Gastrocnemius medialis (tissue), 4 donors: Measurements from ENCODE around the gene FNTB. TPM values are rescaled to one million over a fixed set of nuclear protein-coding genes. Genes with fewer than 3 reads are reported as not detected.

Experiments used
- ATAC-seq, 2 donors: fragments of 150-250 bp; one replicate each; pipeline ENCODE4 v1.9.1; 2016
- DNase-seq, 2 donors: peaks; one replicate each; pipeline ENCODE4 v3.0.0-alpha.2; 2019
- H3K27ac ChIP-seq, 4 donors: fragments of 200-600 bp; sonication (generic); 1 replicate in 1 of 4; 2 replicates in 3 of 4; pipeline ENCODE4 v1.5.1; 2016 to 2018; ENCODE audit warnings: mild to moderate bottlenecking in 2 of 4, moderate library complexity in 1 of 4
- H3K27me3 ChIP-seq, 3 donors: fragments of 200-600 bp; sonication (generic) in 2 of 3; 1 replicate in 1 of 3; 2 replicates in 2 of 3; pipeline versions ENCODE4 v1.5.1 to v1.6.0; 2016 to 2019; ENCODE audit warnings: mild to moderate bottlenecking in 1 of 3, moderate library complexity in 1 of 3
- H3K36me3 ChIP-seq, 2 donors: fragments of 200-600 bp; sonication (generic) in 1 of 2; one replicate each; pipeline ENCODE4 v1.5.1; 2017 to 2018
- H3K4me1 ChIP-seq, 2 donors: fragments of 200-600 bp; sonication (generic) in 1 of 2; one replicate each; pipeline ENCODE4 v1.5.1; 2016 to 2017; ENCODE audit warnings: mild to moderate bottlenecking in 2 of 2
- H3K4me3 ChIP-seq, 4 donors: fragments of 200-600 bp; sonication (generic) in 3 of 4; 1 replicate in 1 of 4; 2 replicates in 3 of 4; pipeline ENCODE4 v1.5.1; 2016 to 2019; ENCODE audit warnings: mild to moderate bottlenecking in 2 of 4
- H3K9me3 ChIP-seq, 3 donors: fragments of 200-600 bp; sonication (generic) in 2 of 3; 1 replicate in 1 of 3; 2 replicates in 2 of 3; pipeline ENCODE4 v1.5.1; 2016 to 2019
- POLR2A ChIP-seq, 2 donors: fragments of 450-650 bp; IDR thresholded peaks; one replicate each; pipeline ENCODE4 v1.6.1; 2017; ENCODE audit warnings: antibody characterized with exemption in 2 of 2, mild to moderate bottlenecking in 2 of 2, moderate library complexity in 2 of 2
- in situ Hi-C, 4 donors: fragments of 200-750 bp; cut with MboI; loops; one replicate each; pipeline versions ENCODE4 v1.15.0 to v1.8.0; 2017; ENCODE audit warnings: low sequenced_read_pairs in 4 of 4
- intact Hi-C: fragments of 100-400 bp; cut with DNase I; formaldehyde crosslinking; loops from one replicate; pipeline ENCODE4 v1.15.1; 2023; ENCODE audit warnings: low total_unique reads
- total RNA-seq, 4 donors: library from RNA; depleted of rRNA; stranded (reverse); fragments of >200 nt; gene quantifications; one replicate each; pipeline versions ENCODE4 v1.1.0 to v1.2.3, GENCODE V29; 2016
- TF ChIP-seq, protein P1 (sequence below), 5 experiments: fragments of 450-650 bp in 3 of 5; fragments of 200-600 bp in 2 of 5; sonication (generic) in 2 of 5; IDR thresholded peaks in 4 of 5; conservative IDR thresholded peaks in 1 of 5; 1 replicate in 4 of 5; 2 replicates in 1 of 5; pipeline ENCODE4 v1.5.1; 2016 to 2019; ENCODE audit warnings: antibody characterized with exemption in 5 of 5, mild to moderate bottlenecking in 3 of 5, moderate library complexity in 3 of 5

Gene FNTB
- total RNA-seq, 4 donors from 2014 or later: 6.1 to 40.6 (median 18.0) TPM

DNA sequence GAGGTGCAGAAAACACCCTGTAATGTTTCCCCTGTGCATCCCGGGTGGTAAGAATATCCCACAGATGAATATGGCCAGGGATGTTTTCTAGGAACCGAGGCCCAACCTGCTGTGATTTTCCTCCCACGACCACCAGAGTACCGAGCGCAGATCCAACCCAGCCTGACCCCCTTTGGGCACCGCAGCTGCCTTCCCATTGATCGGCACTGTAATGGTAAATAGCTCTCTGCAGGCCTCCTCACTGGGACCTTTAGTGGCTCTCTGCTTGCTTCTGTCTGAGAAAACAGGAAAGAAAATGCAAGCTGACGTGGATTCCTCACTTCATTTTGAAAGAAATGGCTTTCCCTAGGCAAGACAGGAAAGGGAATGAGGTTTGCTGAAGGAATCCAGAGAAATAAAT lies 12.1 kb upstream of the FNTB start:
- H3K36me3 ChIP-seq: no peaks in the 10 kb centered on the region
- in situ Hi-C loops: no loop called here
- TF ChIP-seq, protein P1, sequence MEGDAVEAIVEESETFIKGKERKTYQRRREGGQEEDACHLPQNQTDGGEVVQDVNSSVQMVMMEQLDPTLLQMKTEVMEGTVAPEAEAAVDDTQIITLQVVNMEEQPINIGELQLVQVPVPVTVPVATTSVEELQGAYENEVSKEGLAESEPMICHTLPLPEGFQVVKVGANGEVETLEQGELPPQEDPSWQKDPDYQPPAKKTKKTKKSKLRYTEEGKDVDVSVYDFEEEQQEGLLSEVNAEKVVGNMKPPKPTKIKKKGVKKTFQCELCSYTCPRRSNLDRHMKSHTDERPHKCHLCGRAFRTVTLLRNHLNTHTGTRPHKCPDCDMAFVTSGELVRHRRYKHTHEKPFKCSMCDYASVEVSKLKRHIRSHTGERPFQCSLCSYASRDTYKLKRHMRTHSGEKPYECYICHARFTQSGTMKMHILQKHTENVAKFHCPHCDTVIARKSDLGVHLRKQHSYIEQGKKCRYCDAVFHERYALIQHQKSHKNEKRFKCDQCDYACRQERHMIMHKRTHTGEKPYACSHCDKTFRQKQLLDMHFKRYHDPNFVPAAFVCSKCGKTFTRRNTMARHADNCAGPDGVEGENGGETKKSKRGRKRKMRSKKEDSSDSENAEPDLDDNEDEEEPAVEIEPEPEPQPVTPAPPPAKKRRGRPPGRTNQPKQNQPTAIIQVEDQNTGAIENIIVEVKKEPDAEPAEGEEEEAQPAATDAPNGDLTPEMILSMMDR (IDR thresholded peaks at IDR 0.05 in 4 of 5, conservative IDR thresholded peaks at IDR 0.05 in 1 of 5): no peak
- no peak for TF ChIP-seq POLR2A (IDR thresholded peaks at IDR 0.05)
- ATAC-seq (no peak), DNase-seq (no peak)
- H3K27ac ChIP-seq: no peak overlapping the region
- no peaks in the 10 kb centered on the region for H3K9me3 ChIP-seq
- no peak overlapping the region for H3K4me3 ChIP-seq
- H3K4me1 ChIP-seq: peaks cover 0 to 15% of the 10 kb centered on the region in 2 donors
- intact Hi-C loops: no loop called here
- no peaks in the 10 kb centered on the region for H3K27me3 ChIP-seq

DNA sequence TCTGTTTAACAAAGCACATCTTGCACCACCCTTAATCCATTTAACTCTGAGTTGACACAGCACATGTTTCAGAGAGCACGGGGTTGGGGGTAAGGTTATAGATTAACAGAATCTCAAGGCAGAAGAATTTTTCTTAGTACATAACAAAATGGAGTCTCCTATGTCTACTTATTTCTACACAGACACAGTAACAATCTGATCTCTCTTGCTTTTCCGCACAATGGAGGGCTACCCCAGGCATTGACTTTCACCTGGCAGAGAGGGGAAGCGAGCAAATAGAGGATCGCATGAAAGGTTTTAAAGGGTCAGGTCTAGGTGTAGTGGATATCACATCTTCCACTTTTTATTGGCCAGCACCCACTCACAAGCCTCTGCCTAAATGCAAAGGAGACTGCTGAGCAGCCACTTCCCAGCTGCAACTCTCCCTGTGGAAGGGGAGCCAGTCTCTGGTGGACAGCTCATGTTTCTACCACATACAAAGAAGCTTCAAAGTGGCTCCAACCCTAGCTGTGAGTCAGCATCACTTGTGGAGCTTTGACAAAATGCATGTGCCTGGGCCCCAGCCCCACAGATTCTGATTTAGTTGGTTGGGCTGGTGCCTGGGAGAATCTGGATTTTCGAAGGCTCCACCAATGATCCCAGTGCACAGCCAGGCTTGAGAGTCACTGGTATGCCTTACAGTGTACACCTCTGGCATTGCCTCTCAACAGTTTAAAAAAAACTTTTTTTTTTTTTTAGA lies 7.2 kb upstream of the FNTB start:
- no peak for TF ChIP-seq POLR2A (IDR thresholded peaks at IDR 0.05)
- TF ChIP-seq, protein P1 (IDR thresholded peaks at IDR 0.05 in 4 of 5, conservative IDR thresholded peaks at IDR 0.05 in 1 of 5): no peak
- in situ Hi-C loops (loop anchor here in 3 of 4 donors (10.0 to 25.0 kb wide), 5 partner anchors 65 to 858 kb away; partner anchors contain the start of genes CHURC1 (in 1 of the 3) and MAX (in 1 of the 3)), intact Hi-C loops (no loop called here)
- H3K9me3 ChIP-seq: no peaks in the 10 kb centered on the region
- H3K4me1 ChIP-seq: no peaks in the 10 kb centered on the region
- DNase-seq: peak in 1 of 2 donors; percentile 44
- H3K27ac ChIP-seq: peak overlapping the region in 3 of 4 donors; percentile 47 to 63 (median 57)
- no peak overlapping the region for H3K4me3 ChIP-seq
- no peaks in the 10 kb centered on the region for H3K36me3 ChIP-seq
- H3K27me3 ChIP-seq: no peaks in the 10 kb centered on the region
- ATAC-seq: peak; percentile 75 to 79

DNA sequence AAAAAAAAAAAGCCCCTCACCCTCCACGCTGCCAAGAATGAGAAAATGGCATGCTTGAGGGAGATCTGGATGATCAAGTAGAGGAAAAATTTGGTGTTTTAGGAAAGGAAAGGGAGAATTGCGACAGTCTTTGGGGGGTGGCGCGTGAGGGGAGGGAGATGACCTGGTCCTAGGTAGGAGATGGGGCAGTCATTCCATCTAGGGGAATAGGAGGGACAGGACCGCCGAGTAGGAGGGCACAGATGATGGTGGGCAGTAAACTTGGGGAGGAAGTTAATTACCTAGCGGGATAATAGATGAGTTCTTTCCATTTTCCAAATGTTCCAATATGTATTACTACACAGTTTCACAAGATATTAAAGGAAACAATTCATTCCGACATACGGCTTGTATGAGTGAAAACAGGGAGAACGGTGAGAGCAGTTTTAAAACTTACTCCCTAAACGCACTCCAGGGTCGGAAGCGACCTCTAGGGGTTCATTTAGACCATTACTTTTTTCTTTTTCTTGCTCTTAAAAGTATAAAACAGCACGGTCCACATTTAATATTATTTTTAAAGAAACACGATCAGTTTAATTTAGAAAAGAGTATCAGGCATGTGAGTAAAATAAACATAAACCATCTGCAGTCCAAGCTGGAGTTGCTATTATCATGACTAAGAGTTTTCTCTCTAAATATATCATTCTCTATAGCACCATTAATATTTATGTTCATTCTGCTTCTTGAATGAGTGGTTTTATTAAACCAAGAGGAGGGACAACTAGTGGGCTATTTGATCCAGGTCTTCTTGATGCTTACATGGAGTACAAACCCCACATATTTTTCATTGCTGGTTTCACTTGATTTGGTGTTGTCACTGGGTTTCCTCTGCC lies 3.0 kb upstream of the FNTB start:
- H3K4me3 ChIP-seq: peak overlapping the region in 3 of 4 donors; percentile 11 to 25 (median 15)
- TF ChIP-seq POLR2A (IDR thresholded peaks at IDR 0.05): no peak
- TF ChIP-seq, protein P1 (IDR thresholded peaks at IDR 0.05 in 4 of 5, conservative IDR thresholded peaks at IDR 0.05 in 1 of 5): peak; percentile 28 to 84 (median 69)
- H3K27me3 ChIP-seq: no peaks in the 10 kb centered on the region
- peaks cover 4 to 14% of the 10 kb centered on the region in 2 donors for H3K4me1 ChIP-seq
- DNase-seq (no peak), ATAC-seq (no peak)
- no peak overlapping the region for H3K27ac ChIP-seq
- in situ Hi-C loops: loop anchor here in 3 of 4 donors (10.0 to 25.0 kb wide), 5 partner anchors 69 to 854 kb away; partner anchors contain the start of genes CHURC1 (in 1 of the 3) and MAX (in 1 of the 3)
- intact Hi-C loops: no loop called here
- no peaks in the 10 kb centered on the region for H3K9me3 ChIP-seq
- H3K36me3 ChIP-seq: no peaks in the 10 kb centered on the region

DNA sequence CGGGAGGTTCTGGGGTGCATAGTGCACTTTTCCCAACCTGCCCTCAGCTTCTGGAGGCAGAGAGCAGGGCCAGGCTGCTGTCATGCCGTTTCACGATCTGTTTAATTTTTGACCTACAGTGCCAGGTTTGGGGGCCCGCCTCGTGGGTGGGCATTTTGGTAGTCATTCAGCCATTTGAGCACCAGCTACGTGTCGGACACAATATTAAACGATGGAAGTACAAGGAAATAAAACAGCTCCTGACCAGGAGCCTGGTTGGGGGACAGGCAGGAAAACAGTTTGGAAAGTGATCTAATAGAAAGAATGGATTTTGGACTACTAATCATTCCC lies 708 bp downstream of the FNTB start:
- DNase-seq (no peak), ATAC-seq (no peak)
- no peaks in the 10 kb centered on the region for H3K36me3 ChIP-seq
- TF ChIP-seq POLR2A (IDR thresholded peaks at IDR 0.05): no peak
- TF ChIP-seq, protein P1 (IDR thresholded peaks at IDR 0.05 in 4 of 5, conservative IDR thresholded peaks at IDR 0.05 in 1 of 5): no peak
- H3K27me3 ChIP-seq: no peaks in the 10 kb centered on the region
- in situ Hi-C loops (loop anchor here in 3 of 4 donors (10.0 to 25.0 kb wide), 5 partner anchors 73 to 850 kb away; partner anchors contain the start of genes CHURC1 (in 1 of the 3) and MAX (in 1 of the 3)), intact Hi-C loops (loop anchor here (2.0 to 5.0 kb wide), 5 partner anchors 33 to 837 kb away; partner anchors contain the start of gene FUT8)
- H3K4me1 ChIP-seq: peaks cover 11 to 14% of the 10 kb centered on the region in 2 donors
- H3K9me3 ChIP-seq: no peaks in the 10 kb centered on the region
- H3K27ac ChIP-seq: peak overlapping the region; percentile 86 to 93 (median 92)
- peak overlapping the region; percentile 67 to 85 (median 74) for H3K4me3 ChIP-seq
